NCI-H2029 treated with DMSO at 0.1 percent for 48 hours (cell line): ENCODE results near the gene GALNT13.

ENCODE experiments used
- DNase-seq: peaks from one replicate; lab custom pipeline; 2025; lab: John Stamatoyannopoulos, UW

GALNT13 gene

DNA sequence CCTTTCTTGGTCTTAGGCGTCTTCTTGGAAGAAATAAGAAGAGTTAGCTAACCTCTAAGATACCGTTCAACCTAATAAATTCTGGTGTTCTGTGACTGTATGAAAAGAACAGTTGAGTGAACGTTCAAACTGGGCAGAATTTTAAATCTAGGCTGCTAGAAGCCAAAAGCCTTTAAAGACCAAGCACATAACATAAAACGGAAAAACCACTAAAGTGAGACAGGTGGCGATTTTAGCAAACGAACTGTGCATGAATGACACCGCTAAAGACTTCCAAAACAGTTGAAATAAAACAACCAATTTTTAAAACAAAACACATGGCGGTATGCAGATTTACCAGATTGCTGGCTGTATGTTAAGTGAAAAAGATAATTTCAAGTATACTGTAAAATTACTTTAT, 73.1 kb downstream of the GALNT13 start:
- no peak for DNase-seq

DNA sequence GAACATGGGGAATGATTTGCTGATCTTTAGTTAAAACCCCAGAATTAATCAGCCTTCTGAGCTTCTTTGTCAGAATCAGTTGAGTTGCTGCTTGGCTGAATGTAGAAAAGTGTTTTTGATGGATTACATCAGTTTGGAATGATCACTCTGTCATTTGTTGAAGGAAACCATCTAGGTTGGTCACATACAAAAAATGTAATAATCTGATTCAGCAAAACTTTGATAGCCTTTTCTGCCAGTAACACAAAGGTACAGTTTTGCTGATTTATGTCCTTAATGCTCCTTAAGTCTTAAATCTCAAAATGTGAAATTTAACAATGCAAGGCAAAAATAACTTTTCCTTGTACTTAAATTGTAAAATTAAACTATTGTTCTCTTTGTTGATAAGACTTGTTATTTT, 74.3 kb downstream of the GALNT13 start:
- DNase-seq, result no peak

GRCh38 chr2:153953761-153954160, 82.0 kb downstream of the GALNT13 start:
- no peak for DNase-seq

DNA sequence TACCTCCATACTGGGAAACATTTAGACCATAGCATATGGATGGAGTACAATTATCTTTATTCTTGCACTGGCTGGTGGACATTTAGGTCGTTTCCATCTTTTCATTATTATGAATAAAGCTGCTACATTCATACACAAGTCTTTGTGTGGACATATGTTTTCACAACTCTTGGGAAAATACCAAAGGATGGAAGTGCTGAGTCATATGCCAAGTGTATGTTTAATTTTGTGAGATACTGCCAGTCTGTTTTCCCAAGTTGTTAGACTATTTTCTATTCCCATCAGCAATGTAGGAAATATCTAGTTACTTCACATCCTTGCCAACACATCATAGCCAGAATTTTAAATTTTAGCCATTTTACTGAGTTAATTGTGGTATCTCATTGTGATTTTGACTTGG, 91.5 kb downstream of the GALNT13 start:
- DNase-seq, result no peak

DNA sequence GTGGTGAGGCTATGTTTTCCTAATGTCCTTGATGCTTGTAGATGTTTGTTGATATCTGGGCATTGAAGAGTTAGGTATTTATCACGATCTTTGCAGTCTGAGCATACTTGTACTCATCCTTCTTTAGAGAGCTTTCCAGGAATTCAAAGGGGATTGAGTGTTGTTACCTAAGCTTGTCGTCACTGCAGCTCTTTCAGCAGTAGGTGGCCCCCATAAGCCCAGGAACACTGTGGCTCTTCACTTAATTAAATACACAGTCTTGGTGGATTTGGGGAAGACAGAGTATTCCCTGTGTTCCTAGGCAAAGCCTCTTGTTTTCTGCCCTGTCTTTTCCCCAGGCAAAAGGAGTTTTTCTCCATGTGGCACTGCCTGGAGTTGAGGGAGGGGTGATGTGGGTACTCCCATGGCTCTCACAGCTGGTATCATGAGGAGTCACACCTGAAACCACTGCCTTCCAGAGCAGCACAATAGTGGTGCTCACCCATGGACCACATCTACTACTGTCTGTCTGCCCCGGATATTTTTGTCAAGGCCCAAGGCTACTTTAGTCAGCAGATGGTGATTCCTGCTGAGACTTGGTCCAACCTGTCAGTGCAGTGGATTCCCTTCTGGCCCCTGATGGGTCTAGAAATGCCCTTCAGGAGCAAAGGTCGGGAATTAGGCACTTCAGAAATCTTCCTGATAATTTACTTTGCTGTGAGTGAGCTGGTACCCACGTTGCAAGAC, 95.7 kb downstream of the GALNT13 start:
- no peak for DNase-seq

- DNase-seq, result no peak
Measured at GRCh38 chr2:153971250-153971649, 99.5 kb downstream of the GALNT13 start.

GRCh38 chr2:153971855-153972254, 100.1 kb downstream of the GALNT13 start:
- no peak for DNase-seq

DNA sequence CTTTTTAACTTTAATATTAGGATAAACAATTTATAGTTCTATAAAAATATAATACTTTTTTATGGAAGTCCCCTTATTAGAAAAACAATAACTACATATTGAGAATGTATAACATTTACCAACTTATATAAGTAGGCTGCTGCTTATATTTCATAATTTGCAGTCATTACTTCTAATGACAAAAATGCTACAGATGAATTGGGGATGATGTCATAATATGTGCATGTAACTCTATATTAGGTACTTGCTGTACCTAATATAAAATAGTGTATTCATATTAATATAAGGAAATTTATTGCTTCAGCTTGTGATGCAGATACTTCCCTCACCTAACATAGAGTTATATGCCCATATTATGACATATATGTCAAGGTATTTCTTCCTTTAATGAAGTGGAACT, 100.7 kb downstream of the GALNT13 start:
- no peak for DNase-seq

GRCh38 chr2:153986488-153987229, 114.9 kb downstream of the GALNT13 start:
- DNase-seq, result no peak

- no peak for DNase-seq
Measured at GRCh38 chr2:153990771-153991170, 119.0 kb downstream of the GALNT13 start.

- DNase-seq, result no peak
Measured at GRCh38 chr2:154013514-154013913, 141.8 kb downstream of the GALNT13 start.

DNA sequence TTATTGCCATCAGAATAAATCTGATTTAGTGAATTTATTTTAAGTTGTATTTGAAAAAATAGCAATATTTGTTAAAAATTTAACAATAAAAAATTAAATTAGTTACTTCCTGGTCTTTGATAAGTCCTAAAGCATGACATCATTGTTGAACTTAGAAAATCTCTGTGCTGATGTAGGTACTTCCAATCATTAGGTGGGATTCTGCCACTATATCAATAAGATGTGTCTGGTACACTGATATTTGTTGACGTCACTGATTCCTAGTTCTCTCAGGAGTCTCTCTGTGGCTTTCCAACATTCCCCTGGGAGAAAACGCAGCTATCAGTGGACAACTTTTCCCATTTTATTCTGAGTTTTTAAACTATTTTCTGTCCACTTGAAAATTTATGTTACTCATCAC, 143.5 kb downstream of the GALNT13 start:
- no peak for DNase-seq

GRCh38 chr2:154029504-154029903, 157.8 kb downstream of the GALNT13 start:
- DNase-seq, result no peak

GRCh38 chr2:154032220-154032619, 160.5 kb downstream of the GALNT13 start:
- no peak for DNase-seq

- no peak for DNase-seq
Measured at GRCh38 chr2:154046493-154046892, 174.8 kb downstream of the GALNT13 start.

GRCh38 chr2:154048905-154049304, 177.2 kb downstream of the GALNT13 start:
- DNase-seq, result no peak

DNA sequence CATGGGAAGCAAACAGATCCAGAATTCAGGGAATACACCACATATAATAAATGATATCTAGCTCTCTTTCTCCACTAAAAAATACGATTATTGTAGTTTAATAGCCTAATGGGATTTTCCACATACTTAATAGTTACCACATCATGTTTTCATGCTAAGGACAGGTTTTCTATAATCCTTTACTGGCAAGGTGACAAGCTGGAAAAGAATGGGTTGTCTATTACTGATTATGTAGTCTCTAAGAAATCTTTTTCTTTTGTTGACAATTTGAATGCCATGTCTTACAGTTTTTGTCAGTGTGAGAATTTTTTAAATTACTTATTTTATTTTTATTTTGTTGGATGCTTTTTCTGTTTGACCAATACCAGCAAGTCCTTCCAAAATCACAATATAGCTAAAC, 177.8 kb downstream of the GALNT13 start:
- no peak for DNase-seq

DNA sequence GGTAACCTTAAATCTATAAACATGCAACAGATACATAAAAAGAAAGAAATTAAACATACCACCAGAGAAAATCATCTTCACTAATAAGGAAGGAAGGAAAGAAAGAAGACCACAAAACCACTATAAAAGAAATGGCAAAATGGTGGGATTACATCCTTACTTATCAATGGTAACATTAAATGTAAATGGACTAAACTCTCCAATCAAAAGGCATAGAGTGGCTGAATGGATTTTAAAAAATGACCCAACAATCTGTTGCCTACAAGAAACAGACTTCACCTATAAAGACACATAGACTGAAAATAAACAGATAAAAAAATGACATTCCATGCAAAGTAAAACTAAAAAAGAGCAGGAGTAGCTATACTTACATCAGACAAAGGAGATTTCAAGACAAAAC, 195.4 kb downstream of the GALNT13 start:
- DNase-seq, result no peak

DNA sequence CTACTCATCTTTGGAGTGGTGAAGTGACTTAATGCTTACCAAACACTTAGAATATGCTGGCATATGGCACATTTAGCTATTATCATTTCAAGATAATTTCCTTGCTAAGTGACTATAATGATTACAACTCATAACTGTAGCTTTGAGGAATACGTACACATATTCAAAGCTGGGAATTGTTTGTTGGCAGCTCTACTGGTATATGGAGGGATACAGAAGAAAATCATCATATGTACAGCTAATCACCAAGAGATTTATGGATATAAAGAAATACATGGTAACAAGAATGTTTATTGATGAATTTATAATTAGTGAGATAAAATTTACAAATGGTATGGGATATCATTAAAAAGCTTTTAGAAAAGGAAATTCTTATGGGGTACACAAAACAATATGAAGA, 207.2 kb downstream of the GALNT13 start:
- no peak for DNase-seq

DNA sequence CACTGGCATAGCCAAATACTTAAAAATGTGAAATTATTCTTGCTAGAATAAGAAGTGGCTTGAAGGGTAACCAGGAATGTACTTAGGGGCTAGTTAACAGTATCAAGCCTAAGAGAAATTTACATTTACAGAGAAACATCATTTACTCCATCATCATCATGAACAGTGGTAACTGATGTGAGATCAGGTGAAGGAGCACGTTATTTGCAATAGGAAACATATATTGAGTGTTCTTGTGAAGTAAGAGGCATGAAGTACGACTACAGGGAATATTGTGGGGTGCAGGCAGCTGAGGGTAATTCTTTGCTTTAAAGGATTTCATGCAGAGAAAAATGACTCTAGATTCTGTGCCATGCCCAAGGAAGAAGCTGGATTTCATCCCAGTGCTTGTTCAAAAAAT, 220.8 kb downstream of the GALNT13 start:
- DNase-seq, result no peak

GRCh38 chr2:154093856-154094255, 222.1 kb downstream of the GALNT13 start:
- no peak for DNase-seq

- no peak for DNase-seq
Measured at GRCh38 chr2:154097833-154098398, 226.2 kb downstream of the GALNT13 start.

- no peak for DNase-seq
Measured at GRCh38 chr2:154120706-154121105, 249.0 kb downstream of the GALNT13 start.
